OCI-LY1 (cell line): ENCODE results near the gene SIRT7.

Source experiments
- EZH2 ChIP-seq: fragments of 200-600 bp; sonication (generic), shearing (Covaris generic); IDR thresholded peaks from 2 replicates; pipeline ENCODE4 v1.8.0; 2017; ENCODE audit warnings: borderline replicate concordance, mixed run types, mild to moderate bottlenecking, antibody characterized with exemption, low read length, moderate library complexity, mixed read lengths
- TF ChIP-seq, protein P1 (sequence below): fragments of 200-600 bp; sonication (generic), shearing (Covaris generic); IDR thresholded peaks from 2 replicates; pipeline ENCODE4 v1.5.1; 2017; ENCODE audit warnings: mild to moderate bottlenecking, antibody characterized with exemption, low read length, moderate library complexity, mixed read lengths

DNA sequence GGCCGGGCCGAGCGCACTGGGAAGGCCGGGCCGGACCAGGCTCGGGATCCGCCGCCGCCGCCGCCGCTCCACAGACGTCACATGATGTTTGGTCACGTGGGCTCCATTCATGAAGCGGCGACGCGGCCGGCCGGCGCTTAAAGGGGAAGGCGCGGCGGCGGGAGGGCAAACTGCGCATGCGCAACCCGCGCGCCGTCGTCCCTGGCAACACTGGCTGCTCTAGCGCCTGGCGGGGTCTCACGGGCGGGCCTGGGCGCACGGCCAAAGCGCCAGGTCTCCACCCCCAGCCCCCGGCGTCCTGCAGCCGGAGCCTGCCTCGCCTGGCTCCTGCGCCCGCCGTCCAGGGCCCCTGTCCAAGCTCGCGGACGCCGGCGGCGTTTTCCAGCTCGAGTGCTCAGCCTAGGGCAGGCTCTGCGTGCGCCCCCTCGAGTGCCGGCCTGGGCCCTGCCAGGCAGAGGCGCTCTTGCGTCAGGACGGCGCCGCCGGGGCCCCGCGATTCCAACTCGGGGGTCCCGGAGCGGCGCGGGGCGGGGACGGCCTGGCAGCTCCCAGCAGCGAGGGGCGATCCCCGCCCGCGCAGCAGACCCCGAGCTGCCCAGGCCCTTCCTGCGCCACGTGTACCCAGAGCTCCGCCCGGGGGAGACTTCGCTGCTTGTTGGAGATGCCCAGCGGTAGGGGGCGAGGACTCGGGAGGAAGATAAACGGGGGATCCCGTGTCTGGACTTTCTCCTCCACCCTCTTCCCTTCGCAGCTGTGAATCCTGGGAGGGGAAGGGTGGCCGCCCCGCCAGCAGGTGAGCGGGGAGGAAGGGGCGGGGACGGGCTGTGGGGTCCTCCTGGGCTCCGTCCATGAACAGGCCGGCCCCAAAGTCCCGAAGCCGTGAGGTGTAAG, 9.9 kb upstream of the SIRT7 start, which contains the start of gene MAFG:
- TF ChIP-seq, protein P1, sequence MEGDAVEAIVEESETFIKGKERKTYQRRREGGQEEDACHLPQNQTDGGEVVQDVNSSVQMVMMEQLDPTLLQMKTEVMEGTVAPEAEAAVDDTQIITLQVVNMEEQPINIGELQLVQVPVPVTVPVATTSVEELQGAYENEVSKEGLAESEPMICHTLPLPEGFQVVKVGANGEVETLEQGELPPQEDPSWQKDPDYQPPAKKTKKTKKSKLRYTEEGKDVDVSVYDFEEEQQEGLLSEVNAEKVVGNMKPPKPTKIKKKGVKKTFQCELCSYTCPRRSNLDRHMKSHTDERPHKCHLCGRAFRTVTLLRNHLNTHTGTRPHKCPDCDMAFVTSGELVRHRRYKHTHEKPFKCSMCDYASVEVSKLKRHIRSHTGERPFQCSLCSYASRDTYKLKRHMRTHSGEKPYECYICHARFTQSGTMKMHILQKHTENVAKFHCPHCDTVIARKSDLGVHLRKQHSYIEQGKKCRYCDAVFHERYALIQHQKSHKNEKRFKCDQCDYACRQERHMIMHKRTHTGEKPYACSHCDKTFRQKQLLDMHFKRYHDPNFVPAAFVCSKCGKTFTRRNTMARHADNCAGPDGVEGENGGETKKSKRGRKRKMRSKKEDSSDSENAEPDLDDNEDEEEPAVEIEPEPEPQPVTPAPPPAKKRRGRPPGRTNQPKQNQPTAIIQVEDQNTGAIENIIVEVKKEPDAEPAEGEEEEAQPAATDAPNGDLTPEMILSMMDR, result peak; percentile 65
- no peak for TF ChIP-seq EZH2
